Neuron (in vitro differentiated cells): ENCODE data around the gene BID.
"Not testable (repeated sequence)": the region's sequence is repeated elsewhere in the genome, so short reads cannot be mapped to it uniquely, and the experiment has no call there.

Source experiments
- H2AFZ ChIP-seq: one replicate; pipeline ENCODE4 v1.6.1; 2013; ENCODE audit warnings: low read depth, mild to moderate bottlenecking, inconsistent platforms, low read length, moderate library complexity
- H3K27me3 ChIP-seq: one replicate; pipeline ENCODE4 v1.6.1; 2013; ENCODE audit warnings: low read length; ENCODE audit not compliant: insufficient read depth
- H3K36me3 ChIP-seq: one replicate; pipeline ENCODE4 v1.6.1; 2013; ENCODE audit warnings: low read length; ENCODE audit not compliant: insufficient read depth
- H3K4me1 ChIP-seq: one replicate; pipeline ENCODE4 v1.6.1; 2013; ENCODE audit warnings: low read length; ENCODE audit not compliant: insufficient read depth
- H3K4me3 ChIP-seq: 2 replicates; pipeline ENCODE4 v1.5.1; 2013; ENCODE audit warnings: mild to moderate bottlenecking, low read length, moderate library complexity
- H3K9me3 ChIP-seq: one replicate; pipeline ENCODE4 v1.6.1; 2013; ENCODE audit warnings: low read length

BID gene

GRCh38 chr22:17764852-17765251 lies 9.4 kb downstream of the BID start:
- not testable (repeated sequence) for H3K36me3 ChIP-seq, H3K4me3 ChIP-seq, H3K9me3 ChIP-seq, H3K4me1 ChIP-seq, H3K27me3 ChIP-seq, H2AFZ ChIP-seq

GRCh38 chr22:17764036-17764435 lies 10.2 kb downstream of the BID start:
- Histone ChIP-seq H3K4me1 (no peaks in the 10 kb centered on the region), H3K36me3 (no peaks in the 10 kb centered on the region), H3K27me3 (no peaks in the 10 kb centered on the region), H3K9me3 (no peaks in the 10 kb centered on the region), H2AFZ (no peak overlapping the region), H3K4me3 (no peak overlapping the region)

GRCh38 chr22:17763442-17763841 lies 10.8 kb downstream of the BID start:
- H3K9me3 ChIP-seq, H2AFZ ChIP-seq, H3K4me1 ChIP-seq, H3K4me3 ChIP-seq, H3K27me3 ChIP-seq, H3K36me3 ChIP-seq: not testable (repeated sequence)

GRCh38 chr22:17761138-17761488 lies 13.2 kb downstream of the BID start:
- Histone ChIP-seq H3K4me1 (no peaks in the 10 kb centered on the region), H3K36me3 (no peaks in the 10 kb centered on the region), H3K4me3 (no peak overlapping the region), H3K27me3 (no peaks in the 10 kb centered on the region), H3K9me3 (no peaks in the 10 kb centered on the region), H2AFZ (no peak overlapping the region)

GRCh38 chr22:17754233-17754925 lies 19.9 kb downstream of the BID start:
- H3K4me3 ChIP-seq, result no peak overlapping the region
- no peaks in the 10 kb centered on the region for H3K27me3 ChIP-seq

GRCh38 chr22:17753401-17753989 lies 20.8 kb downstream of the BID start:
- Histone ChIP-seq H3K9me3 (peaks cover 7% of the 10 kb centered on the region), H2AFZ (no peak overlapping the region), H3K4me1 (no peaks in the 10 kb centered on the region), H3K27me3 (no peaks in the 10 kb centered on the region), H3K36me3 (no peaks in the 10 kb centered on the region), H3K4me3 (no peak overlapping the region)

More at GRCh38 chr22:17754233-17754925, 19.9 kb downstream of the BID start:
- H2AFZ ChIP-seq, result no peak overlapping the region
- no peaks in the 10 kb centered on the region for H3K4me1 ChIP-seq
- peaks cover 7% of the 10 kb centered on the region for H3K9me3 ChIP-seq
- no peaks in the 10 kb centered on the region for H3K36me3 ChIP-seq

GRCh38 chr22:17751596-17751995 lies 22.7 kb downstream of the BID start:
- Histone ChIP-seq H3K36me3 (no peaks in the 10 kb centered on the region), H3K4me1 (no peaks in the 10 kb centered on the region), H3K4me3 (no peak overlapping the region), H3K9me3 (peaks cover 7% of the 10 kb centered on the region), H3K27me3 (no peaks in the 10 kb centered on the region), H2AFZ (no peak overlapping the region)

GRCh38 chr22:17749605-17750395 lies 24.5 kb downstream of the BID start:
- H2AFZ ChIP-seq, result no peak overlapping the region
- H3K27me3 ChIP-seq, result no peaks in the 10 kb centered on the region
- no peaks in the 10 kb centered on the region for H3K36me3 ChIP-seq
- H3K9me3 ChIP-seq, result peaks cover 4% of the 10 kb centered on the region
- no peaks in the 10 kb centered on the region for H3K4me1 ChIP-seq
- H3K4me3 ChIP-seq, result no peak overlapping the region

- no peak overlapping the region for H3K4me3 ChIP-seq
- peaks cover 4% of the 10 kb centered on the region for H3K9me3 ChIP-seq
- no peaks in the 10 kb centered on the region for H3K36me3 ChIP-seq
- no peaks in the 10 kb centered on the region for H3K27me3 ChIP-seq
- H3K4me1 ChIP-seq, result no peaks in the 10 kb centered on the region
- H2AFZ ChIP-seq, result no peak overlapping the region
Observed at GRCh38 chr22:17748555-17749353, 25.5 kb downstream of the BID start.

GRCh38 chr22:17746916-17747315 lies 27.4 kb downstream of the BID start:
- Histone ChIP-seq H3K9me3 (no peaks in the 10 kb centered on the region), H3K27me3 (no peaks in the 10 kb centered on the region), H3K4me1 (no peaks in the 10 kb centered on the region), H3K36me3 (no peaks in the 10 kb centered on the region), H2AFZ (no peak overlapping the region), H3K4me3 (no peak overlapping the region)

GRCh38 chr22:17744430-17744829 lies 29.8 kb downstream of the BID start:
- Histone ChIP-seq H3K9me3 (no peaks in the 10 kb centered on the region), H2AFZ (no peak overlapping the region), H3K4me3 (no peak overlapping the region), H3K36me3 (no peaks in the 10 kb centered on the region), H3K4me1 (no peaks in the 10 kb centered on the region), H3K27me3 (no peaks in the 10 kb centered on the region)

- no peaks in the 10 kb centered on the region for H3K4me1 ChIP-seq
- no peaks in the 10 kb centered on the region for H3K9me3 ChIP-seq
- no peak overlapping the region for H3K4me3 ChIP-seq
- no peaks in the 10 kb centered on the region for H3K27me3 ChIP-seq
- H2AFZ ChIP-seq, result no peak overlapping the region
- H3K36me3 ChIP-seq, result peaks cover under 1% of the 10 kb centered on the region
Observed at GRCh38 chr22:17743661-17744411, 30.4 kb downstream of the BID start.
